ENCODE results near the gene KIF23.

The KIF23 gene

GRCh38 chr15:69466733-69467132 is 52.6 kb downstream of the KIF23 start:
- no peak for DNase-seq (ENCODE audit: low spot score)

GRCh38 chr15:69467636-69468035 is 53.5 kb downstream of the KIF23 start:
- peak; percentile 41 for DNase-seq (ENCODE audit: low spot score)

GRCh38 chr15:69468241-69469121 is 54.3 kb downstream of the KIF23 start:
- peak; percentile 43 for DNase-seq (ENCODE audit: low spot score)

- DNase-seq (ENCODE audit: low spot score): peak; percentile 40
Observed at GRCh38 chr15:69469467-69470201, 55.5 kb downstream of the KIF23 start.

- peak; percentile 38 for DNase-seq (ENCODE audit: low spot score)
Observed at GRCh38 chr15:69472046-69472445, 57.9 kb downstream of the KIF23 start.

GRCh38 chr15:69472562-69472961 is 58.4 kb downstream of the KIF23 start:
- DNase-seq (ENCODE audit: low spot score): no peak

- no peak for DNase-seq (ENCODE audit: low spot score)
Observed at GRCh38 chr15:69474291-69474690, 60.1 kb downstream of the KIF23 start.

GRCh38 chr15:69474846-69475455 is 60.8 kb downstream of the KIF23 start:
- DNase-seq (ENCODE audit: low spot score): no peak

GRCh38 chr15:69475769-69476358 is 61.7 kb downstream of the KIF23 start:
- peak; percentile 81 for DNase-seq (ENCODE audit: low spot score)

- DNase-seq (ENCODE audit: low spot score): no peak
Observed at GRCh38 chr15:69476704-69477473, 62.7 kb downstream of the KIF23 start.

- peak; percentile 83 for DNase-seq (ENCODE audit: low spot score)
Observed at GRCh38 chr15:69478259-69478781, 64.2 kb downstream of the KIF23 start.

- no peak for DNase-seq (ENCODE audit: low spot score)
Observed at GRCh38 chr15:69479081-69479480, 64.9 kb downstream of the KIF23 start.

- no peak for DNase-seq (ENCODE audit: low spot score)
Observed at GRCh38 chr15:69479971-69480370, 65.8 kb downstream of the KIF23 start.

GRCh38 chr15:69480932-69481331 is 66.8 kb downstream of the KIF23 start:
- DNase-seq (ENCODE audit: low spot score): no peak

GRCh38 chr15:69482686-69483256 is 68.6 kb downstream of the KIF23 start:
- DNase-seq (ENCODE audit: low spot score): no peak

GRCh38 chr15:69484837-69485236 is 70.7 kb downstream of the KIF23 start:
- DNase-seq (ENCODE audit: low spot score): no peak

- DNase-seq (ENCODE audit: low spot score): peak; percentile 7
Observed at GRCh38 chr15:69486481-69487110, 72.4 kb downstream of the KIF23 start.

- no peak for DNase-seq (ENCODE audit: low spot score)
Observed at GRCh38 chr15:69489073-69489571, 75.0 kb downstream of the KIF23 start.

GRCh38 chr15:69490356-69491037 is 76.3 kb downstream of the KIF23 start:
- no peak for DNase-seq (ENCODE audit: low spot score)

GRCh38 chr15:69491038-69491505 is 76.9 kb downstream of the KIF23 start:
- DNase-seq (ENCODE audit: low spot score): no peak

Data from ecto neural progenitor cell (in vitro differentiated cells).